Mammary epithelial cell (primary cell): ENCODE measurements around the gene SMTNL2.

Experiments
- EZH2 ChIP-seq: IDR thresholded peaks from 2 replicates; pipeline ENCODE4 v1.6.1; 2012; ENCODE audit warnings: low read length, inconsistent platforms, borderline replicate concordance
- TF ChIP-seq, protein P1 (sequence below), 2 donors: IDR thresholded peaks in 1 of 2; conservative IDR thresholded peaks in 1 of 2; 2 replicates each; pipeline ENCODE4 v1.5.1; 2011 to 2012; ENCODE audit warnings: inconsistent platforms in 2 of 2, low read length in 2 of 2, mild to moderate bottlenecking in 2 of 2, control low read depth in 1 of 2, low read depth in 1 of 2; ENCODE audit not compliant: insufficient read depth in 1 of 2; ENCODE audit errors: extremely low read depth in 1 of 2

DNA sequence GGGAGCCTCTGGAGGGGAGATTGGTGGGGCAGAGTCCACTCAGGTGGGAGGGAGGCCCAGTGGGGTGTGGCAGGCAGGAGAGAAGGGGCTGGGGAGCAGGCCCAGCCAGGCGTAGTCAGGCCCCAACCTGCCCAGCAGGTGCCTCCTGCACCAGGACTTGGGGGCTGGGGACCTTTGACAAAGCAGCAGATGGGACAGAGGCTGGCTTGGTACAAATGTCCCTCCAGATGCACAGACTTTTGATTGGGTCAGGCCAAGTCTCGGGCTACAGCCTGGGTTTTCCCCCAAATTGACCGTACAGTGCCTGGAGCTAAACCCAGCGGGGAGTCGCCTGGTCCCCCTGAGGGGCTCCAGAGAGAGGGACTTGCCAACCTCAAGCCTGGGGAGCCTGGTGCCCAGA, 24.4 kb upstream of the SMTNL2 start:
- TF ChIP-seq, protein P1, sequence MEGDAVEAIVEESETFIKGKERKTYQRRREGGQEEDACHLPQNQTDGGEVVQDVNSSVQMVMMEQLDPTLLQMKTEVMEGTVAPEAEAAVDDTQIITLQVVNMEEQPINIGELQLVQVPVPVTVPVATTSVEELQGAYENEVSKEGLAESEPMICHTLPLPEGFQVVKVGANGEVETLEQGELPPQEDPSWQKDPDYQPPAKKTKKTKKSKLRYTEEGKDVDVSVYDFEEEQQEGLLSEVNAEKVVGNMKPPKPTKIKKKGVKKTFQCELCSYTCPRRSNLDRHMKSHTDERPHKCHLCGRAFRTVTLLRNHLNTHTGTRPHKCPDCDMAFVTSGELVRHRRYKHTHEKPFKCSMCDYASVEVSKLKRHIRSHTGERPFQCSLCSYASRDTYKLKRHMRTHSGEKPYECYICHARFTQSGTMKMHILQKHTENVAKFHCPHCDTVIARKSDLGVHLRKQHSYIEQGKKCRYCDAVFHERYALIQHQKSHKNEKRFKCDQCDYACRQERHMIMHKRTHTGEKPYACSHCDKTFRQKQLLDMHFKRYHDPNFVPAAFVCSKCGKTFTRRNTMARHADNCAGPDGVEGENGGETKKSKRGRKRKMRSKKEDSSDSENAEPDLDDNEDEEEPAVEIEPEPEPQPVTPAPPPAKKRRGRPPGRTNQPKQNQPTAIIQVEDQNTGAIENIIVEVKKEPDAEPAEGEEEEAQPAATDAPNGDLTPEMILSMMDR (conservative IDR thresholded peaks at IDR 0.05 in 1 of 2, IDR thresholded peaks at IDR 0.05 in 1 of 2; ENCODE audit: extremely low read depth in 1 of 2, insufficient read depth in 1 of 2, low read depth in 1 of 2, low read length in 2 of 2) = no peak
- TF ChIP-seq EZH2 = no peak
